ENCODE measurements around the gene PELI1. TPM values are rescaled to one million over a fixed set of nuclear protein-coding genes. Genes with fewer than 3 reads are reported as not detected.

PELI1 gene
- total RNA-seq, 1 donor from 2014 or later: 46.4 TPM

DNA sequence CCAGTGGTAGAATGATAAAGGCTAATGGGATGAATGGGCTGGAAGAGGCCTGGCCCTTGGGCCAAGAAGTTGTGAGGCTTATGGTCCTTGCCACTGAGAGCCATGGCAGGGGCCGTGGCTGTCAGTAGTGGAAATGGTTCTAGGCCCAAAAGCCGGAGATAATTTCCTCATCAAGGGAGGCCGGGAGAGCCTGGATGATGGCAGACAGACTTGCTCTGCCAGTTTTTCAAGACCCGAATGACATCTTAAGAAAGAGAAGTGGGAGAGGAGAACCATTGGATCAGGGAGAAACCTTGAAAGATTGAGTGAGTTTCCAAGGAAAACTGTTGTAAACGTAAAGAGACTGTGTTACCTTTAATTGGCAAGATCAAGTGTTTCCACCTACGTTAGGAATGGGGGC lies 78.7 kb downstream of the PELI1 start:
- no peak for DNase-seq (ENCODE audit: low spot score)
- H3K27ac Mint-ChIP-seq (ENCODE audit: unreplicated experiment): no peak overlapping the region
- peaks cover 2% of the 10 kb centered on the region for H3K27me3 Mint-ChIP-seq (ENCODE audit: unreplicated experiment)
- peaks cover 5% of the 10 kb centered on the region for H3K36me3 Mint-ChIP-seq (ENCODE audit: low read depth, unreplicated experiment)
- TF ChIP-seq, protein P1, sequence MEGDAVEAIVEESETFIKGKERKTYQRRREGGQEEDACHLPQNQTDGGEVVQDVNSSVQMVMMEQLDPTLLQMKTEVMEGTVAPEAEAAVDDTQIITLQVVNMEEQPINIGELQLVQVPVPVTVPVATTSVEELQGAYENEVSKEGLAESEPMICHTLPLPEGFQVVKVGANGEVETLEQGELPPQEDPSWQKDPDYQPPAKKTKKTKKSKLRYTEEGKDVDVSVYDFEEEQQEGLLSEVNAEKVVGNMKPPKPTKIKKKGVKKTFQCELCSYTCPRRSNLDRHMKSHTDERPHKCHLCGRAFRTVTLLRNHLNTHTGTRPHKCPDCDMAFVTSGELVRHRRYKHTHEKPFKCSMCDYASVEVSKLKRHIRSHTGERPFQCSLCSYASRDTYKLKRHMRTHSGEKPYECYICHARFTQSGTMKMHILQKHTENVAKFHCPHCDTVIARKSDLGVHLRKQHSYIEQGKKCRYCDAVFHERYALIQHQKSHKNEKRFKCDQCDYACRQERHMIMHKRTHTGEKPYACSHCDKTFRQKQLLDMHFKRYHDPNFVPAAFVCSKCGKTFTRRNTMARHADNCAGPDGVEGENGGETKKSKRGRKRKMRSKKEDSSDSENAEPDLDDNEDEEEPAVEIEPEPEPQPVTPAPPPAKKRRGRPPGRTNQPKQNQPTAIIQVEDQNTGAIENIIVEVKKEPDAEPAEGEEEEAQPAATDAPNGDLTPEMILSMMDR (IDR thresholded peaks at IDR 0.05; ENCODE audit: unreplicated experiment): no peak
- H3K9me3 Mint-ChIP-seq (ENCODE audit: unreplicated experiment): no peaks in the 10 kb centered on the region
- peaks cover 11% of the 10 kb centered on the region for H3K4me1 Mint-ChIP-seq (ENCODE audit: unreplicated experiment)
- H3K4me3 Mint-ChIP-seq (ENCODE audit: unreplicated experiment): no peak overlapping the region

GRCh38 chr2:64063924-64064331 lies 80.3 kb downstream of the PELI1 start:
- Mint-ChIP-seq H3K27ac (ENCODE audit: unreplicated experiment) (peak overlapping the region; percentile 22), H3K36me3 (ENCODE audit: low read depth, unreplicated experiment) (peaks cover 5% of the 10 kb centered on the region), H3K9me3 (ENCODE audit: unreplicated experiment) (no peaks in the 10 kb centered on the region), H3K27me3 (ENCODE audit: unreplicated experiment) (peaks cover 2% of the 10 kb centered on the region), H3K4me1 (ENCODE audit: unreplicated experiment) (peaks cover 11% of the 10 kb centered on the region), H3K4me3 (ENCODE audit: unreplicated experiment) (no peak overlapping the region)
- TF ChIP-seq, protein P1 (IDR thresholded peaks at IDR 0.05; ENCODE audit: unreplicated experiment): no peak
- DNase-seq (ENCODE audit: low spot score): no peak

DNA sequence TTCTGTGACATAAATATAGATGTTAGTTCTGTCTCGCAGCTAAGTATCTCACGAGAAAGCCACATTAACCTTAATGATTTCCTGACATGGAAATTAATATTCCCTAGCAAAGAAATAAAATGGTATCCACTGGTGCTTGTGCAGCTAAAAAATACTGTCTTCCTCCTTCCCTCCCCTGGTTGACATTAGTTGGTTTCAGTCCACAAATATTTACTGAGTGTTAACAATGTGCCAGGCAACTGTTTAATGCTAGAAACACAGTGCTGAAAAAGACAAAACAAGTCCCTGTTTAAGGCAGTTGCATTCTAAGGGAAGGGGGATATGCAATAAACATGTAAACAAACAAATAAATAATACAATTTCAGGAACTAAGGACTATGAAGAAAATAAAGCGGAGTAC lies 80.8 kb downstream of the PELI1 start:
- H3K4me3 Mint-ChIP-seq (ENCODE audit: unreplicated experiment): no peak overlapping the region
- H3K9me3 Mint-ChIP-seq (ENCODE audit: unreplicated experiment): no peaks in the 10 kb centered on the region
- H3K4me1 Mint-ChIP-seq (ENCODE audit: unreplicated experiment): peaks cover 11% of the 10 kb centered on the region
- H3K27ac Mint-ChIP-seq (ENCODE audit: unreplicated experiment): peak overlapping the region; percentile 22
- DNase-seq (ENCODE audit: low spot score): no peak
- H3K27me3 Mint-ChIP-seq (ENCODE audit: unreplicated experiment): peaks cover 2% of the 10 kb centered on the region
- TF ChIP-seq, protein P1 (IDR thresholded peaks at IDR 0.05; ENCODE audit: unreplicated experiment): no peak
- H3K36me3 Mint-ChIP-seq (ENCODE audit: low read depth, unreplicated experiment): peaks cover 5% of the 10 kb centered on the region

DNA sequence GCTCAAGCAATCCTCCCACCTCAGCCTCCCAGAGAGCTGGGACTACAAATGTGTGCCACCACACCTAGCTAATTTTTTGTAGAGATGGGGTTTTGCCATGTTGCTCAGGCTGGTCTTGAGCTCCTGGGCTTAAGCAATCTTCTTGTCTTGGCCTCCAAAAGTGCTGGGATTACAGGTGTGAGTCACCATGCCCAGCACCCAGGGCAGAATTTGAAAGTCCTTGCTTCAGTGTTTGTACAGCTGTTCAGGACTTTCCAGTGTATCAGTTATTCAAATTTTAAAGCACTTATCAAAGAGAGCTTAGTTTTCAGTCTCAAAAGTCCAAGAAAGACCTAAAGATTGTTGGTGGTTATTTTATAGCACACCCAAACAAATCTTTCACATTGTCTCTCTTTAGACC lies 81.4 kb downstream of the PELI1 start:
- Mint-ChIP-seq H3K9me3 (ENCODE audit: unreplicated experiment) (no peaks in the 10 kb centered on the region), H3K27ac (ENCODE audit: unreplicated experiment) (no peak overlapping the region), H3K36me3 (ENCODE audit: low read depth, unreplicated experiment) (peaks cover 5% of the 10 kb centered on the region), H3K27me3 (ENCODE audit: unreplicated experiment) (peaks cover 3% of the 10 kb centered on the region), H3K4me1 (ENCODE audit: unreplicated experiment) (peaks cover 11% of the 10 kb centered on the region), H3K4me3 (ENCODE audit: unreplicated experiment) (no peak overlapping the region)
- TF ChIP-seq, protein P1 (IDR thresholded peaks at IDR 0.05; ENCODE audit: unreplicated experiment): no peak
- no peak for DNase-seq (ENCODE audit: low spot score)

- TF ChIP-seq, protein P1 (IDR thresholded peaks at IDR 0.05; ENCODE audit: unreplicated experiment): no peak
- H3K4me3 Mint-ChIP-seq (ENCODE audit: unreplicated experiment): no peak overlapping the region
- H3K36me3 Mint-ChIP-seq (ENCODE audit: low read depth, unreplicated experiment): peaks cover 5% of the 10 kb centered on the region
- H3K27me3 Mint-ChIP-seq (ENCODE audit: unreplicated experiment): peaks cover 3% of the 10 kb centered on the region
- DNase-seq (ENCODE audit: low spot score): no peak
- no peak overlapping the region for H3K27ac Mint-ChIP-seq (ENCODE audit: unreplicated experiment)
- H3K4me1 Mint-ChIP-seq (ENCODE audit: unreplicated experiment): peaks cover 17% of the 10 kb centered on the region
- H3K9me3 Mint-ChIP-seq (ENCODE audit: unreplicated experiment): no peaks in the 10 kb centered on the region
Measured at GRCh38 chr2:64059270-64059669, 85.0 kb downstream of the PELI1 start.

Measured in endothelial cell (in vitro differentiated cells).